Spleen (tissue), 7 donors: ENCODE results near the gene ALDH5A1.

Source experiments
- POLR2A ChIP-seq, 3 donors: fragments of 450-650 bp; IDR thresholded peaks; one replicate each; pipeline ENCODE4 v1.5.1; 2017; ENCODE audit warnings: antibody characterized with exemption in 3 of 3, mild to moderate bottlenecking in 1 of 3
- POLR2AphosphoS5 ChIP-seq, 3 donors: sonication (generic); formaldehyde crosslinking; IDR thresholded peaks; one replicate each; pipeline ENCODE4 v1.5.1; 2017; ENCODE audit warnings: antibody characterized with exemption in 3 of 3
- TF ChIP-seq, protein P1 (sequence below), 11 experiments: fragments of 200-600 bp in 7 of 11; fragments of 450-650 bp in 4 of 11; sonication (generic) in 4 of 11; IDR thresholded peaks in 8 of 11; conservative IDR thresholded peaks in 3 of 11; 1 replicate in 7 of 11; 2 replicates in 4 of 11; pipeline versions ENCODE4 v1.4.0 to v1.8.0; 2016 to 2021; ENCODE audit warnings: antibody characterized with exemption in 11 of 11, inconsistent platforms in 4 of 11, mild to moderate bottlenecking in 1 of 11
- donor health status: DM: no; HTN: no; CAD: no; lungs with moderate emphysema.
- donor health status: DM: no; HTN: no; CAD: no.
- donor health status: DM: no; HTN: no; CAD: no.

DNA sequence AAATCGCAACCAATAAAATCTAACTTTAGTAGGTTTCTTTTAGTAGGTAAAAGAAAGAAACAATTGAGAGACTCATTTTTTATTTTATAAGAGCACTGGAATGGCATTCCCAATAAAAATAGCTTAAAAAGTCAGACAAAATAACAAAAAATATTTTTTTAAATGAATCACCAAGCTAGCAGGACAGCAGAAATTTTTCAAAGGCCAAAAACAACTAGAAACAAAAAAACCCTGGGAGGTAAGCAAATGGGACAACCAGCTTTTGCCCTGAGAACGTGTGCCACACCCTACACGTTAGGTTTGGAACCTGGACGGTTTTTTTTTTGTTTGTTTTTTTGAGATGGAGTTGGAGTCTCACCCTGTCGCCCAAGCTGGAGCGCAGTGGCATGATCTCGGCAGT is 25.0 kb upstream of the ALDH5A1 start:
- TF ChIP-seq, protein P1, sequence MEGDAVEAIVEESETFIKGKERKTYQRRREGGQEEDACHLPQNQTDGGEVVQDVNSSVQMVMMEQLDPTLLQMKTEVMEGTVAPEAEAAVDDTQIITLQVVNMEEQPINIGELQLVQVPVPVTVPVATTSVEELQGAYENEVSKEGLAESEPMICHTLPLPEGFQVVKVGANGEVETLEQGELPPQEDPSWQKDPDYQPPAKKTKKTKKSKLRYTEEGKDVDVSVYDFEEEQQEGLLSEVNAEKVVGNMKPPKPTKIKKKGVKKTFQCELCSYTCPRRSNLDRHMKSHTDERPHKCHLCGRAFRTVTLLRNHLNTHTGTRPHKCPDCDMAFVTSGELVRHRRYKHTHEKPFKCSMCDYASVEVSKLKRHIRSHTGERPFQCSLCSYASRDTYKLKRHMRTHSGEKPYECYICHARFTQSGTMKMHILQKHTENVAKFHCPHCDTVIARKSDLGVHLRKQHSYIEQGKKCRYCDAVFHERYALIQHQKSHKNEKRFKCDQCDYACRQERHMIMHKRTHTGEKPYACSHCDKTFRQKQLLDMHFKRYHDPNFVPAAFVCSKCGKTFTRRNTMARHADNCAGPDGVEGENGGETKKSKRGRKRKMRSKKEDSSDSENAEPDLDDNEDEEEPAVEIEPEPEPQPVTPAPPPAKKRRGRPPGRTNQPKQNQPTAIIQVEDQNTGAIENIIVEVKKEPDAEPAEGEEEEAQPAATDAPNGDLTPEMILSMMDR (IDR thresholded peaks at IDR 0.05 in 8 of 11, conservative IDR thresholded peaks at IDR 0.05 in 3 of 11): no peak
- TF ChIP-seq POLR2A (IDR thresholded peaks at IDR 0.05): no peak
- TF ChIP-seq POLR2AphosphoS5 (IDR thresholded peaks at IDR 0.05): no peak
